GM12801 (cell line): Measurements from ENCODE around the gene FLT4.

Experiments used
- TF ChIP-seq, protein P1 (sequence below): IDR thresholded peaks from one replicate; pipeline ENCODE4 v1.5.1; 2011; ENCODE audit warnings: control low read depth; ENCODE audit not compliant: insufficient read length; ENCODE audit errors: extremely low read depth

Gene FLT4

DNA sequence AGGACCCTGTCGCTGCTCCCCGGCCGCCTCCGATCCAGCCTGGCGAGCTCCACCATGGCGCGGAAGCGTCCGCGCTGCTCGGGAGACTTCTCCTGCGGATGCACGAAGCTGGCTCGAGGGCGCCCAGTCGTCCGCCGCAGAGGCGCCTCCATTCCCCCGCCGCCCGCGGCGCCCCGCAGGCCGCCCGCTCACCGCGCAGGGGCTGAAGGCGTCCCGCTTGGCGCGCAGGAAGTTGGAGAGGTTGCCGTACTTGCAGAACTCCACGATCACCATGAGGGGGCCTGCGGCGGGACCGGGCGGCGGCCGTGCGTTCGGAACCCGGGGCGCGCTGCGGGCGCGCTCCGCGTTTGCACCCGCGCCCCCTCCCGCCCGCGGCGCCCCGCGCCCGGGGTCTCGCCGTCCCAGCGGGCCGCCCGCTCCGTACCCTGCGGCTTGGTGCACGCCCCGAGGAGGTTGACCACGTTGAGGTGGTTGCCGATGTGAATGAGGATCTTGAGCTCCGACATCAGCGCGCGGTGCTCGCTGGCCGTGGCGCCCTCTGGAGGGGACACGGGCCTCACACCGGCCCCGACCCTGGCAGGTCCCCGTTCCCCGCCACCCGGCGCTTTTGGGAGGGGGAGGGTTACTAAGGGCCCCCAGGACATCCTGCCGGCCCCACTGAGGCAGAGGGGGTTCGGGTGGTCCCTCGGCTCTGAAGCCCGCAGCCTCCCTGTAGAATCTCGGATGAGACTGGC is 30.4 kb downstream of the FLT4 start:
- TF ChIP-seq, protein P1, sequence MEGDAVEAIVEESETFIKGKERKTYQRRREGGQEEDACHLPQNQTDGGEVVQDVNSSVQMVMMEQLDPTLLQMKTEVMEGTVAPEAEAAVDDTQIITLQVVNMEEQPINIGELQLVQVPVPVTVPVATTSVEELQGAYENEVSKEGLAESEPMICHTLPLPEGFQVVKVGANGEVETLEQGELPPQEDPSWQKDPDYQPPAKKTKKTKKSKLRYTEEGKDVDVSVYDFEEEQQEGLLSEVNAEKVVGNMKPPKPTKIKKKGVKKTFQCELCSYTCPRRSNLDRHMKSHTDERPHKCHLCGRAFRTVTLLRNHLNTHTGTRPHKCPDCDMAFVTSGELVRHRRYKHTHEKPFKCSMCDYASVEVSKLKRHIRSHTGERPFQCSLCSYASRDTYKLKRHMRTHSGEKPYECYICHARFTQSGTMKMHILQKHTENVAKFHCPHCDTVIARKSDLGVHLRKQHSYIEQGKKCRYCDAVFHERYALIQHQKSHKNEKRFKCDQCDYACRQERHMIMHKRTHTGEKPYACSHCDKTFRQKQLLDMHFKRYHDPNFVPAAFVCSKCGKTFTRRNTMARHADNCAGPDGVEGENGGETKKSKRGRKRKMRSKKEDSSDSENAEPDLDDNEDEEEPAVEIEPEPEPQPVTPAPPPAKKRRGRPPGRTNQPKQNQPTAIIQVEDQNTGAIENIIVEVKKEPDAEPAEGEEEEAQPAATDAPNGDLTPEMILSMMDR: no peak

DNA sequence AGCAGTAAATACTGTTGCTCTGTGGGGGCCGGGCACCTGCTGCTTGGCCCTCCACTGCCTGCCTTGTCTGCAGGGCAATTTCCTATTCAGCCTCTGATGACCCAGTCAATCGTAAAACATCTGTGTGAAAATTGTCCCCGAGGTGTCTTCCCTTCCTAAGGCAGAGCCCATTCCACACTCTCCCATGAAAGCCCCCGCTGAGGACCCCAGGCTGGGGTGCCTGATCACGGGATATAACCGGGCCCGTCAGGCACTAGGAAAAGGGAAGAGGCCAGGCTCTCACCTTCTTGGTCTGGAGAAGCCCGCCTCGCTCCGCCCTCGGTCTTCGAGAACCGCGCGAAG is 30.9 kb downstream of the FLT4 start:
- TF ChIP-seq, protein P1: no peak

DNA sequence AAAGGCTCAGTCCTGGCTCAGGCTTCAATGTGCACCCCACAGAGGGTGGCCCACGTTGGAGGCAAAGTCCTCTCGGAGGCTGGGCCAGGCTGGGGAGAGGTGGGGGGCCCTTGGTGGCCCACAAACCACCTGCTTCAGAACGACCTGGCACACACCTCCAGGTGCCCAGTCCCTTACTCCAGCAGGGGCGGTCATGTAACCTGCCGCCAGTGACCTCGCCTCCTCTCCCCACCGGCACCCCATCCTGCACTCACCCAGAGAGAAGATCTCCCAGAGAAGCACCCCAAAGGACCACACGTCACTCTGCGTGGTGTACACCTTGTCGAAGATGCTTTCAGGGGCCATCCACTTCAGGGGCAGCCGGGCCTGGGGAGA is 35.6 kb downstream of the FLT4 start:
- TF ChIP-seq, protein P1: no peak

DNA sequence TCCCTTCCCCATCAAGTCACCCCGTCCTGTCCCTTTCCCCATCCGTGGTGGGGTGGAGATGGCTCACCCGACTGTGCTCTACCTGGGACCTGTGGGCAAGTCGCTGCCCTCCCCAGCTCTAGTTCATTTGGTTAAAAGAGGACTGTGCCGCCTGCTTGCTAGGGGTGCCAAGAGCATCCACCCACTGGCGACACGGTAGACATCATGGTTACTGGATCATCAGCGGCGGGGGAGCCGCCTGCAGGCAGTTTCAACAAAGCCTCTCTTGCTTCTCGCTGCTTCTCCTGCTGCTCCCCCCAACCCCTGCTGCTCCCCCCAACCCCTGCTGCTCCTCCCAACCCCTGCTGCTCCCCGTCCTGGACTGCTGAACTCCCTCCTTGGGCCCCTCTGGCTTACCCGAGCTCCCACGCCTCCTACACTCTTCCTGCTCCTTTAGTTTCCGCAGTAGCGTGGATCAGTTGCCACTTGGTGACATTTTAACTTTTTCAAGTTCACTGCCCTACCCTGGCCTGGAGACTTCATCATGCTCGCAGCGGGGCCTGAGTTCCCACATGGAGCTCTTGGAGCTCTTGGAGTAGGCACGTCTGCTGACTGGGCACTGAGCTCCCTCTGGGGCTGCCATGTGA is 36.1 kb downstream of the FLT4 start:
- TF ChIP-seq, protein P1: no peak

DNA sequence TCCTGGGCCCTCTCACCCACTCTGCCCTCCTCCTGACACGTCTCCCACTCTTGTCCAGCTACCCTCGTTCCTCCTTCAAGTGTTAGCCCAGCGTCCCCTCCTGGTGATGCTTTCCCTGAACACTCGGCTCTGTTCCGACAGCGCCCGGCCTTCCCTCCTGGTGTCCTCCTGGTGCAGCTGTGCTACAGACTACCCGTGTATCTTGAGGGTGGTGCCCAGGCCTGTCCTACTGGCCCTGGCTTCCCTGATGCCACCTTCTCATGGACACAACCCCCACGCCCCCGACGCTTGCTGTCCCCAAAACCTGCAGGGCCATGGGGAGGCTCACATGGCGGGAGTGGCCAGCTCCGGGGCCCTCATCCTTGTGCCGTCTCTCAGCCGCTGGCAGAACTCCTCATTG is 36.7 kb downstream of the FLT4 start:
- TF ChIP-seq, protein P1: no peak

DNA sequence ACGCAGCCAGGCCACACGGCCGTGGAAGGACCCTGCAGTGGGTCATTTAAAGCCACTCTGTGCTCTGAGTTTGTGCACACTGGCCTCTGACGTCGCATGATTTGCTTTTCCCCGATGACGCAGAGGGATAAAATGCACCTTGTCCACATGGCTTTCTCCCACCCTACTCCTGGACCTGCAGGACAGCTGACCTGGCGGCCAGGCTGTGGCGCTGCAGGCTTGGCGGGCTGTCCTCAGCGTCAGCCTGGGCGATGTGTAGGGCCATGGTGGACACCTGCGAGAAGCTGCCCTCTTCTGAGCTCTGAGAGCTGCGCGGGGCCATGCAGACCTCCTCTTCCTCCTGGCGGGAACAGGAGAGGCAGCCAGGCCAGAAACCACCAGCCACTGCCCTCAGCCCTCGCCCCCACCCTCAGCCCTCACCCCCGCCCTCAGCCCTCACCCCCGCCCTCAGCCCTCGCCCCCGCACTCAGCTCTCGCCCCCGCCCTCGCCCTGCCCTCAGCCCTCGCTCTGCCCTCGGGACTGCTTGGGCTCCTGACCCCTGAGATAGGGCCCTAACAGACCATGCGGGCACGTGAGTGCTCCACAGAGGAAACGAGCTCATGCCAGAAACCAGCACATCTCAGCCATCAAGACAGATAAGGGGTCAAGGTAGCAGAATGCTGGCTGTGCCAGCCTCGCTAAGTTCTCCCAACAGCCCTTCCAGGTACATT is 38.1 kb downstream of the FLT4 start:
- TF ChIP-seq, protein P1: no peak

DNA sequence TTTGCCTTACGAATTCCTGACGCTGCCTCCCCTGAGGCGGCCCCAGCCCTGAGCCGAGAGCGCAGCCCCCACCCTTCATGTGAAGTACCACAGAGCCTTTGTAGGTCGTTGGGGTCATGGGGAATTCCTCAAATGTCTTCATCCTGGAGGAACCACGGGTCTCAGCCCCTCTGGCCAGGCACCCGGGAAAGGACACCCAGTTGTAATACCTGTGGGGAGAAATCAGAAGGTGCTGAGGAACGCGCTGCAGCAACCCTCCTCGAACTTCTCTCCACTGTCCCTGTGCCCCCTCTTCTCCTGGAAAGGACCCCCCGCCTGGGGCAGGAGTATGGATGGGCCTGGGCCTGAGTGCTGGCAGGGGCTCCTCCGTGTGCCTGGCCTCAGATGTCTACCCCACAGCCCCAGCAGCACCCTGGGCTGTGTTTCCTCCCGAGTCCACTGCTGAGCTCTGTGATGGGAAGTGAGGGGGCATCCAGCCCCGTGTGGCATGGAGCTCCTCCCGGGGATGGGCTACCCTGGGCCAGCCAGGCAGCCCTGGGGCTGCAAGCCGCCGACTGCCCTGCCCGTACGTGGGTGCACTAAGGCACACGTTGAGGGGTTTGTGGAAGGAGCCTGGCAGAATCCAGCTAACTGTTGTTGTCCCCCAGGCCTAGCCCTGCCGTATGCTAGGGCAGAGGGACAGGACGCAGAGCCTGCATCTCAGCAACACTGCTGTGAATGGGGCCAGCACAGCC is 39.4 kb downstream of the FLT4 start:
- TF ChIP-seq, protein P1: no peak
